ENCODE data around the gene BLOC1S3. TPM values are rescaled to one million over a fixed set of nuclear protein-coding genes. Genes with fewer than 3 reads are reported as not detected.

The BLOC1S3 gene
- total and polyA plus RNA-seq, 2 of the 13 experiments (the other 11 are each of a cell fraction or from before 2014, with no cell fraction given), result 4.3 to 4.8 TPM

GRCh38 chr19:45154064-45154827, 24.3 kb upstream of the BLOC1S3 start (continued):
- TF ChIP-seq, protein P1, sequence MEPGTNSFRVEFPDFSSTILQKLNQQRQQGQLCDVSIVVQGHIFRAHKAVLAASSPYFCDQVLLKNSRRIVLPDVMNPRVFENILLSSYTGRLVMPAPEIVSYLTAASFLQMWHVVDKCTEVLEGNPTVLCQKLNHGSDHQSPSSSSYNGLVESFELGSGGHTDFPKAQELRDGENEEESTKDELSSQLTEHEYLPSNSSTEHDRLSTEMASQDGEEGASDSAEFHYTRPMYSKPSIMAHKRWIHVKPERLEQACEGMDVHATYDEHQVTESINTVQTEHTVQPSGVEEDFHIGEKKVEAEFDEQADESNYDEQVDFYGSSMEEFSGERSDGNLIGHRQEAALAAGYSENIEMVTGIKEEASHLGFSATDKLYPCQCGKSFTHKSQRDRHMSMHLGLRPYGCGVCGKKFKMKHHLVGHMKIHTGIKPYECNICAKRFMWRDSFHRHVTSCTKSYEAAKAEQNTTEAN (CRISPR knock-in tag; conservative IDR thresholded peaks at IDR 0.05), result no peak
- TF ChIP-seq ZNF33B (CRISPR knock-in tag; IDR thresholded peaks at IDR 0.05) (no peak), AGO1 (IDR thresholded peaks at IDR 0.05; ENCODE audit: low read depth, low read length, poor library complexity, severe bottlenecking) (no peak), RXRB (CRISPR knock-in tag; IDR thresholded peaks at IDR 0.05; ENCODE audit: borderline replicate concordance) (peak; percentile 81; the same call in 1 of the 2 replicates), CREB1 (IDR thresholded peaks at IDR 0.05) (peak; percentile 87), CREB1 (CRISPR knock-in tag; IDR thresholded peaks at IDR 0.05) (peak; percentile 94), SSRP1 (CRISPR knock-in tag; IDR thresholded peaks at IDR 0.05) (no peak), SNRNP70 (IDR thresholded peaks at IDR 0.05; ENCODE audit: low read depth, low read length) (no peak), ZNF558 (CRISPR knock-in tag; IDR thresholded peaks at IDR 0.05; ENCODE audit: borderline replicate concordance) (no peak), PPARG (CRISPR knock-in tag; conservative IDR thresholded peaks at IDR 0.05) (no peak), ESRRA (CRISPR knock-in tag; IDR thresholded peaks at IDR 0.05; ENCODE audit: low read depth) (peak; percentile 77; the same call in 1 of the 2 replicates), TBP (CRISPR knock-in tag; IDR thresholded peaks at IDR 0.05) (no peak), IRF2 (CRISPR knock-in tag; IDR thresholded peaks at IDR 0.05) (peak; percentile 20; the same call in 1 of the 2 replicates), ZNF781 (CRISPR knock-in tag; IDR thresholded peaks at IDR 0.05; ENCODE audit: borderline replicate concordance, not compliant biosample characterization) (no peak), SIN3A (IDR thresholded peaks at IDR 0.05; ENCODE audit: borderline replicate concordance, low read depth, low read length) (peak; percentile 41; the same call in 1 of the 2 replicates), SRF (IDR thresholded peaks at IDR 0.05; ENCODE audit: low read depth, low read length) (no peak), EZH2 (conservative IDR thresholded peaks at IDR 0.05; ENCODE audit: low read depth, low read length) (no peak), SUZ12 (IDR thresholded peaks at IDR 0.05; ENCODE audit: low read depth, low read length) (no peak)
- TF ChIP-seq, protein P2, sequence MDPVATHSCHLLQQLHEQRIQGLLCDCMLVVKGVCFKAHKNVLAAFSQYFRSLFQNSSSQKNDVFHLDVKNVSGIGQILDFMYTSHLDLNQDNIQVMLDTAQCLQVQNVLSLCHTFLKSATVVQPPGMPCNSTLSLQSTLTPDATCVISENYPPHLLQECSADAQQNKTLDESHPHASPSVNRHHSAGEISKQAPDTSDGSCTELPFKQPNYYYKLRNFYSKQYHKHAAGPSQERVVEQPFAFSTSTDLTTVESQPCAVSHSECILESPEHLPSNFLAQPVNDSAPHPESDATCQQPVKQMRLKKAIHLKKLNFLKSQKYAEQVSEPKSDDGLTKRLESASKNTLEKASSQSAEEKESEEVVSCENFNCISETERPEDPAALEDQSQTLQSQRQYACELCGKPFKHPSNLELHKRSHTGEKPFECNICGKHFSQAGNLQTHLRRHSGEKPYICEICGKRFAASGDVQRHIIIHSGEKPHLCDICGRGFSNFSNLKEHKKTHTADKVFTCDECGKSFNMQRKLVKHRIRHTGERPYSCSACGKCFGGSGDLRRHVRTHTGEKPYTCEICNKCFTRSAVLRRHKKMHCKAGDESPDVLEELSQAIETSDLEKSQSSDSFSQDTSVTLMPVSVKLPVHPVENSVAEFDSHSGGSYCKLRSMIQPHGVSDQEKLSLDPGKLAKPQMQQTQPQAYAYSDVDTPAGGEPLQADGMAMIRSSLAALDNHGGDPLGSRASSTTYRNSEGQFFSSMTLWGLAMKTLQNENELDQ (CRISPR knock-in tag; IDR thresholded peaks at IDR 0.05; ENCODE audit: borderline replicate concordance), result no peak
- TF ChIP-seq, protein P3, sequence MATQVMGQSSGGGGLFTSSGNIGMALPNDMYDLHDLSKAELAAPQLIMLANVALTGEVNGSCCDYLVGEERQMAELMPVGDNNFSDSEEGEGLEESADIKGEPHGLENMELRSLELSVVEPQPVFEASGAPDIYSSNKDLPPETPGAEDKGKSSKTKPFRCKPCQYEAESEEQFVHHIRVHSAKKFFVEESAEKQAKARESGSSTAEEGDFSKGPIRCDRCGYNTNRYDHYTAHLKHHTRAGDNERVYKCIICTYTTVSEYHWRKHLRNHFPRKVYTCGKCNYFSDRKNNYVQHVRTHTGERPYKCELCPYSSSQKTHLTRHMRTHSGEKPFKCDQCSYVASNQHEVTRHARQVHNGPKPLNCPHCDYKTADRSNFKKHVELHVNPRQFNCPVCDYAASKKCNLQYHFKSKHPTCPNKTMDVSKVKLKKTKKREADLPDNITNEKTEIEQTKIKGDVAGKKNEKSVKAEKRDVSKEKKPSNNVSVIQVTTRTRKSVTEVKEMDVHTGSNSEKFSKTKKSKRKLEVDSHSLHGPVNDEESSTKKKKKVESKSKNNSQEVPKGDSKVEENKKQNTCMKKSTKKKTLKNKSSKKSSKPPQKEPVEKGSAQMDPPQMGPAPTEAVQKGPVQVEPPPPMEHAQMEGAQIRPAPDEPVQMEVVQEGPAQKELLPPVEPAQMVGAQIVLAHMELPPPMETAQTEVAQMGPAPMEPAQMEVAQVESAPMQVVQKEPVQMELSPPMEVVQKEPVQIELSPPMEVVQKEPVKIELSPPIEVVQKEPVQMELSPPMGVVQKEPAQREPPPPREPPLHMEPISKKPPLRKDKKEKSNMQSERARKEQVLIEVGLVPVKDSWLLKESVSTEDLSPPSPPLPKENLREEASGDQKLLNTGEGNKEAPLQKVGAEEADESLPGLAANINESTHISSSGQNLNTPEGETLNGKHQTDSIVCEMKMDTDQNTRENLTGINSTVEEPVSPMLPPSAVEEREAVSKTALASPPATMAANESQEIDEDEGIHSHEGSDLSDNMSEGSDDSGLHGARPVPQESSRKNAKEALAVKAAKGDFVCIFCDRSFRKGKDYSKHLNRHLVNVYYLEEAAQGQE (IDR thresholded peaks at IDR 0.05; ENCODE audit: borderline replicate concordance in 1 of 2, low read depth in 1 of 2, low read length in 2 of 2), result no peak
- TF ChIP-seq, protein P4, sequence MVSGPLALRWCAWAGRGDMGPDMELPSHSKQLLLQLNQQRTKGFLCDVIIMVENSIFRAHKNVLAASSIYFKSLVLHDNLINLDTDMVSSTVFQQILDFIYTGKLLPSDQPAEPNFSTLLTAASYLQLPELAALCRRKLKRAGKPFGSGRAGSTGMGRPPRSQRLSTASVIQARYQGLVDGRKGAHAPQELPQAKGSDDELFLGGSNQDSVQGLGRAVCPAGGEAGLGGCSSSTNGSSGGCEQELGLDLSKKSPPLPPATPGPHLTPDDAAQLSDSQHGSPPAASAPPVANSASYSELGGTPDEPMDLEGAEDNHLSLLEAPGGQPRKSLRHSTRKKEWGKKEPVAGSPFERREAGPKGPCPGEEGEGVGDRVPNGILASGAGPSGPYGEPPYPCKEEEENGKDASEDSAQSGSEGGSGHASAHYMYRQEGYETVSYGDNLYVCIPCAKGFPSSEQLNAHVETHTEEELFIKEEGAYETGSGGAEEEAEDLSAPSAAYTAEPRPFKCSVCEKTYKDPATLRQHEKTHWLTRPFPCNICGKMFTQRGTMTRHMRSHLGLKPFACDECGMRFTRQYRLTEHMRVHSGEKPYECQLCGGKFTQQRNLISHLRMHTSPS (CRISPR knock-in tag; IDR thresholded peaks at IDR 0.05; ENCODE audit: low read depth), result no peak

Measured in HepG2 (cell line).